NOMO-1 treated with DMSO at 0.1 percent for 48 hours (cell line): ENCODE measurements around the gene LSM7.
A peak's percentile ranks its signal among the peaks of the same experiment; 100 is the strongest.

ENCODE experiments used
- DNase-seq: peaks from one replicate; lab custom pipeline; 2025; ENCODE audit not compliant: unreplicated experiment; lab: John Stamatoyannopoulos, UW

LSM7 gene

GRCh38 chr19:2328401-2329148 lies at the start of gene LSM7, which contains the start of gene SPPL2B:
Gene LSM7 (minus strand): TSS chr19:2328586. CDS start chr19:2328566, 20 bp downstream.
Gene SPPL2B (plus strand): TSS chr19:2328684. CDS start chr19:2328710, 26 bp downstream.
- peak; percentile 83 for DNase-seq

GRCh38 chr19:2376784-2377519 lies 48.6 kb upstream of the LSM7 start:
- no peak for DNase-seq

- no peak for DNase-seq
These were observed 47.2 kb upstream of the LSM7 start for GRCh38 chr19:2375353-2376121.

GRCh38 chr19:2374808-2375207 lies 46.4 kb upstream of the LSM7 start:
- no peak for DNase-seq

GRCh38 chr19:2372076-2372612 lies 43.8 kb upstream of the LSM7 start:
- no peak for DNase-seq

GRCh38 chr19:2371656-2372055 lies 43.3 kb upstream of the LSM7 start:
- DNase-seq, result no peak

- DNase-seq, result no peak
These were observed 37.0 kb upstream of the LSM7 start for GRCh38 chr19:2365201-2365970.

- no peak for DNase-seq
These were observed 35.0 kb upstream of the LSM7 start for GRCh38 chr19:2363419-2363818.

GRCh38 chr19:2362970-2363300 lies 34.5 kb upstream of the LSM7 start:
- no peak for DNase-seq

GRCh38 chr19:2362046-2362969 lies 33.9 kb upstream of the LSM7 start:
- DNase-seq, result no peak

- no peak for DNase-seq
These were observed 33.1 kb upstream of the LSM7 start for GRCh38 chr19:2361246-2362045.

- DNase-seq, result no peak
These were observed 32.4 kb upstream of the LSM7 start for GRCh38 chr19:2360833-2361232.

- DNase-seq, result no peak
These were observed 31.8 kb upstream of the LSM7 start, which contains the start of gene TMPRSS9 for GRCh38 chr19:2359992-2360685. Gene TMPRSS9 (plus strand): TSS chr19:2360265. CDS start chr19:2389786, 29,521 bp downstream.

- DNase-seq, result no peak
These were observed 30.3 kb upstream of the LSM7 start for GRCh38 chr19:2358548-2359173.

GRCh38 chr19:2357279-2358206 lies 29.2 kb upstream of the LSM7 start:
- DNase-seq, result no peak

GRCh38 chr19:2356036-2356646 lies 27.8 kb upstream of the LSM7 start:
- DNase-seq, result no peak
